Measurements from ENCODE around the gene OPN4. TPM values are rescaled to one million over a fixed set of nuclear protein-coding genes. Genes with fewer than 3 reads are reported as not detected.

Gene OPN4
- total RNA-seq, 2 donors from 2014 or later, result not detected

GRCh38 chr10:86651021-86651471, 3.3 kb upstream of the OPN4 start:
- H3K36me3 Mint-ChIP-seq (ENCODE audit: insufficient read depth in 2 of 2), result no peaks in the 10 kb centered on the region
- H3K4me1 Mint-ChIP-seq (ENCODE audit: low read depth), result no peaks in the 10 kb centered on the region
- ATAC-seq (replicated peaks in 1 of 2) (no peak), DNase-seq (no peak)
- no peak overlapping the region for H3K4me3 Mint-ChIP-seq
- no peak overlapping the region for H3K27ac Mint-ChIP-seq
- H3K27me3 Mint-ChIP-seq (ENCODE audit: low read depth), result no peaks in the 10 kb centered on the region
- no peaks in the 10 kb centered on the region for H3K9me3 Mint-ChIP-seq

- ATAC-seq (replicated peaks in 1 of 2) (no peak), DNase-seq (no peak)
- no peaks in the 10 kb centered on the region for H3K36me3 Mint-ChIP-seq (ENCODE audit: insufficient read depth in 2 of 2)
- H3K27ac Mint-ChIP-seq, result no peak overlapping the region
- no peak overlapping the region for H3K4me3 Mint-ChIP-seq
- H3K4me1 Mint-ChIP-seq (ENCODE audit: low read depth), result no peaks in the 10 kb centered on the region
- no peaks in the 10 kb centered on the region for H3K9me3 Mint-ChIP-seq
- H3K27me3 Mint-ChIP-seq (ENCODE audit: low read depth), result no peaks in the 10 kb centered on the region
Measured at GRCh38 chr10:86651631-86652331, 2.6 kb upstream of the OPN4 start.

- H3K27me3 Mint-ChIP-seq (ENCODE audit: low read depth), result no peaks in the 10 kb centered on the region
- no peak overlapping the region for H3K27ac Mint-ChIP-seq
- ATAC-seq (replicated peaks in 1 of 2) (no peak), DNase-seq (no peak)
- H3K9me3 Mint-ChIP-seq, result no peaks in the 10 kb centered on the region
- no peaks in the 10 kb centered on the region for H3K36me3 Mint-ChIP-seq (ENCODE audit: insufficient read depth in 2 of 2)
- H3K4me1 Mint-ChIP-seq (ENCODE audit: low read depth), result no peaks in the 10 kb centered on the region
- no peak overlapping the region for H3K4me3 Mint-ChIP-seq
Measured at GRCh38 chr10:86652361-86653202, 1.8 kb upstream of the OPN4 start.

- no peaks in the 10 kb centered on the region for H3K9me3 Mint-ChIP-seq
- H3K4me3 Mint-ChIP-seq, result no peak overlapping the region
- DNase-seq (no peak), ATAC-seq (replicated peaks in 1 of 2) (no peak)
- no peak overlapping the region for H3K27ac Mint-ChIP-seq
- no peaks in the 10 kb centered on the region for H3K27me3 Mint-ChIP-seq (ENCODE audit: low read depth)
- H3K36me3 Mint-ChIP-seq (ENCODE audit: insufficient read depth in 2 of 2), result no peaks in the 10 kb centered on the region
- no peaks in the 10 kb centered on the region for H3K4me1 Mint-ChIP-seq (ENCODE audit: low read depth)
Measured at GRCh38 chr10:86653379-86653778, 968 bp upstream of the OPN4 start.

- Mint-ChIP-seq H3K36me3 (ENCODE audit: insufficient read depth in 2 of 2) (no peaks in the 10 kb centered on the region), H3K4me1 (ENCODE audit: low read depth) (no peaks in the 10 kb centered on the region), H3K27ac (no peak overlapping the region), H3K4me3 (no peak overlapping the region), H3K9me3 (no peaks in the 10 kb centered on the region), H3K27me3 (ENCODE audit: low read depth) (no peaks in the 10 kb centered on the region)
- no peak for ATAC-seq (replicated peaks in 1 of 2)
- DNase-seq, result no peak
Measured at GRCh38 chr10:86653987-86654386, 360 bp upstream of the OPN4 start.

- ATAC-seq (replicated peaks in 1 of 2), result no peak
- no peaks in the 10 kb centered on the region for H3K4me1 Mint-ChIP-seq (ENCODE audit: low read depth)
- no peaks in the 10 kb centered on the region for H3K9me3 Mint-ChIP-seq
- DNase-seq, result no peak
- H3K4me3 Mint-ChIP-seq, result no peak overlapping the region
- no peaks in the 10 kb centered on the region for H3K36me3 Mint-ChIP-seq (ENCODE audit: insufficient read depth in 2 of 2)
- no peak overlapping the region for H3K27ac Mint-ChIP-seq
- no peaks in the 10 kb centered on the region for H3K27me3 Mint-ChIP-seq (ENCODE audit: low read depth)
Measured at GRCh38 chr10:86655173-86655540, 810 bp downstream of the OPN4 start.

- no peaks in the 10 kb centered on the region for H3K4me1 Mint-ChIP-seq (ENCODE audit: low read depth)
- H3K9me3 Mint-ChIP-seq, result no peaks in the 10 kb centered on the region
- H3K27me3 Mint-ChIP-seq (ENCODE audit: low read depth), result no peaks in the 10 kb centered on the region
- H3K4me3 Mint-ChIP-seq, result no peak overlapping the region
- no peak for ATAC-seq (replicated peaks in 1 of 2)
- no peak for DNase-seq
- no peak overlapping the region for H3K27ac Mint-ChIP-seq
- no peaks in the 10 kb centered on the region for H3K36me3 Mint-ChIP-seq (ENCODE audit: insufficient read depth in 2 of 2)
Measured at GRCh38 chr10:86655596-86655995, 1.2 kb downstream of the OPN4 start.

GRCh38 chr10:86657011-86657395, 2.7 kb downstream of the OPN4 start:
- Mint-ChIP-seq H3K27me3 (ENCODE audit: low read depth) (no peaks in the 10 kb centered on the region), H3K27ac (no peak overlapping the region), H3K9me3 (no peaks in the 10 kb centered on the region), H3K4me3 (no peak overlapping the region), H3K4me1 (ENCODE audit: low read depth) (no peaks in the 10 kb centered on the region), H3K36me3 (ENCODE audit: insufficient read depth in 2 of 2) (no peaks in the 10 kb centered on the region)
- DNase-seq, result no peak
- ATAC-seq (replicated peaks in 1 of 2), result no peak

- Mint-ChIP-seq H3K27me3 (ENCODE audit: low read depth) (no peaks in the 10 kb centered on the region), H3K36me3 (ENCODE audit: insufficient read depth in 2 of 2) (no peaks in the 10 kb centered on the region), H3K4me3 (no peak overlapping the region), H3K4me1 (ENCODE audit: low read depth) (no peaks in the 10 kb centered on the region), H3K9me3 (no peaks in the 10 kb centered on the region), H3K27ac (no peak overlapping the region)
- DNase-seq (no peak), ATAC-seq (replicated peaks in 1 of 2) (no peak)
Measured at GRCh38 chr10:86657396-86658011, 3.2 kb downstream of the OPN4 start.

- no peak overlapping the region for H3K4me3 Mint-ChIP-seq
- ATAC-seq (replicated peaks in 1 of 2) (no peak), DNase-seq (no peak)
- H3K9me3 Mint-ChIP-seq, result no peaks in the 10 kb centered on the region
- no peak overlapping the region for H3K27ac Mint-ChIP-seq
- H3K4me1 Mint-ChIP-seq (ENCODE audit: low read depth), result no peaks in the 10 kb centered on the region
- no peaks in the 10 kb centered on the region for H3K36me3 Mint-ChIP-seq (ENCODE audit: insufficient read depth in 2 of 2)
- no peaks in the 10 kb centered on the region for H3K27me3 Mint-ChIP-seq (ENCODE audit: low read depth)
Measured at GRCh38 chr10:86658261-86658741, 4.0 kb downstream of the OPN4 start.

- H3K9me3 Mint-ChIP-seq, result no peaks in the 10 kb centered on the region
Measured at GRCh38 chr10:86658751-86659150, 4.4 kb downstream of the OPN4 start.

GRCh38 chr10:86659161-86659691, 4.9 kb downstream of the OPN4 start:
- Mint-ChIP-seq H3K9me3 (no peaks in the 10 kb centered on the region), H3K36me3 (ENCODE audit: insufficient read depth in 2 of 2) (no peaks in the 10 kb centered on the region), H3K4me1 (ENCODE audit: low read depth) (no peaks in the 10 kb centered on the region), H3K4me3 (no peak overlapping the region), H3K27me3 (ENCODE audit: low read depth) (no peaks in the 10 kb centered on the region), H3K27ac (no peak overlapping the region)
- no peak for DNase-seq
- ATAC-seq (replicated peaks in 1 of 2), result no peak

More at GRCh38 chr10:86658751-86659150, 4.4 kb downstream of the OPN4 start:
- Mint-ChIP-seq H3K36me3 (ENCODE audit: insufficient read depth in 2 of 2) (no peaks in the 10 kb centered on the region), H3K27me3 (ENCODE audit: low read depth) (no peaks in the 10 kb centered on the region), H3K27ac (no peak overlapping the region), H3K4me3 (no peak overlapping the region), H3K4me1 (ENCODE audit: low read depth) (no peaks in the 10 kb centered on the region)
- ATAC-seq (replicated peaks in 1 of 2) (no peak), DNase-seq (no peak)

Measured in activated T-cell treated with anti-CD3 and anti-CD28 coated beads, Interleukin-2, amount 50 U/mL, for 72 hours (primary cell).